Endothelial cell of umbilical vein (primary cell): ENCODE data around the gene HECTD4. TPM values are rescaled to one million over a fixed set of nuclear protein-coding genes. Genes with fewer than 3 reads are reported as not detected.

ENCODE experiments used
- BruUV-seq: library from RNA; stranded (reverse); fragments of 400-500 nt; replicated peaks from 2 replicates; lab custom pipeline; 2021; lab: Mats Ljungman, UMichigan
- CTCF ChIA-PET: fragments of 300-600, 350-600 bp; sonication (Branson Sonifier 250); formaldehyde crosslinking; loops from one replicate; lab custom pipeline; 2021; ENCODE audit warnings: antibody characterized with exemption, inconsistent platforms; lab: Charles Lee
- POLR2A ChIA-PET: fragments of 300-600, 350-600 bp; sonication (Branson Sonifier 250); formaldehyde crosslinking; loops from one replicate; lab custom pipeline; 2021; ENCODE audit warnings: antibody characterized with exemption, inconsistent platforms; lab: Charles Lee
- DNase-seq: peaks from one replicate; pipeline ENCODE4 v3.0.0-alpha.2; 2011; ENCODE audit warnings: low read depth, low spot score
- FAIRE-seq: peaks from 2 replicates; lab custom pipeline; 2011; peaks lifted over from hg19 to GRCh38; lab: Jason Lieb, UNC
- H2AFZ ChIP-seq: 2 replicates; pipeline ENCODE4 v1.6.0; 2012; ENCODE audit warnings: low read depth, low read length, control low read depth, inconsistent platforms
- H3K27ac ChIP-seq: 2 replicates; pipeline ENCODE4 v1.5.1; 2011; ENCODE audit warnings: low read depth, mild to moderate bottlenecking, control low read depth, low read length, moderate library complexity; ENCODE audit not compliant: insufficient read depth
- H3K27me3 ChIP-seq, 2 experiments: 2 replicates each; pipeline versions ENCODE4 v1.6.0 to v1.6.1; 2011; ENCODE audit warnings: low read length in 2 of 2, mixed read lengths in 1 of 2; ENCODE audit not compliant: control insufficient read depth in 2 of 2, insufficient read depth in 2 of 2
- H3K36me3 ChIP-seq, 2 experiments: 2 replicates in 1 of 2; 3 replicates in 1 of 2; pipeline ENCODE4 v1.5.1; 2011; ENCODE audit warnings: low read length in 2 of 2, mild to moderate bottlenecking in 1 of 2, moderate library complexity in 1 of 2; ENCODE audit not compliant: control insufficient read depth in 2 of 2, insufficient read depth in 2 of 2; ENCODE audit errors: extremely low read depth in 1 of 2
- H3K4me1 ChIP-seq: 3 replicates; pipeline ENCODE4 v1.5.1; 2011; ENCODE audit warnings: mild to moderate bottlenecking, low read length; ENCODE audit not compliant: control insufficient read depth, insufficient read depth; ENCODE audit errors: extremely low read depth
- H3K4me2 ChIP-seq: 2 replicates; pipeline ENCODE4 v1.6.1; 2011; ENCODE audit warnings: low read length, control low read depth, mixed read lengths; ENCODE audit not compliant: insufficient read depth
- H3K4me3 ChIP-seq, 3 experiments: fragments of 200-600 bp in 1 of 3; sonication (generic), shearing (Covaris generic) in 1 of 3; replicated peaks in 1 of 3; 2 replicates each; pipeline ENCODE4 v1.5.1; 2011 to 2016; ENCODE audit warnings: control low read depth in 3 of 3, low read length in 3 of 3, mild to moderate bottlenecking in 2 of 3, inconsistent platforms in 1 of 3, low read depth in 1 of 3, moderate library complexity in 1 of 3; ENCODE audit not compliant: insufficient read depth in 1 of 3
- H3K79me2 ChIP-seq: 2 replicates; pipeline ENCODE4 v1.6.0; 2012; ENCODE audit warnings: low read length, inconsistent platforms; ENCODE audit not compliant: control insufficient read depth, insufficient read depth
- H3K9ac ChIP-seq: replicated peaks from 2 replicates; pipeline ENCODE3; 2011; ENCODE audit warnings: low read length, control low read depth; ENCODE audit not compliant: insufficient read depth; ENCODE audit errors: extremely low read depth
- H3K9me1 ChIP-seq: replicated peaks from 3 replicates; pipeline ENCODE4 v1.6.0; 2011; ENCODE audit warnings: mild to moderate bottlenecking, low read length; ENCODE audit not compliant: control insufficient read depth, insufficient read depth; ENCODE audit errors: extremely low read depth
- H3K9me3 ChIP-seq: replicated peaks from 2 replicates; pipeline ENCODE4 v1.5.1; 2012; ENCODE audit warnings: low read length, inconsistent platforms; ENCODE audit not compliant: control insufficient read depth, insufficient read depth
- H4K20me1 ChIP-seq: replicated peaks from 2 replicates; pipeline ENCODE3; 2011; ENCODE audit warnings: mild to moderate bottlenecking, low read length; ENCODE audit not compliant: control insufficient read depth, insufficient read depth; ENCODE audit errors: extremely low read depth
- EZH2 ChIP-seq: IDR thresholded peaks from 2 replicates; pipeline ENCODE4 v1.6.1; 2012; ENCODE audit warnings: borderline replicate concordance, low read depth, mild to moderate bottlenecking, moderate library complexity, low read length, inconsistent platforms; ENCODE audit not compliant: severe bottlenecking
- FOS ChIP-seq: IDR thresholded peaks from 2 replicates; pipeline ENCODE4 v1.6.1; 2011; ENCODE audit warnings: mild to moderate bottlenecking, low read length, moderate library complexity, borderline replicate concordance; ENCODE audit not compliant: insufficient read depth
- GATA2 ChIP-seq: IDR thresholded peaks from 2 replicates; pipeline ENCODE4 v1.7.0; 2011; ENCODE audit warnings: low read depth, mild to moderate bottlenecking, moderate library complexity, mixed read lengths, low read length; ENCODE audit not compliant: insufficient read length, insufficient read depth
- JUN ChIP-seq: IDR thresholded peaks from 2 replicates; pipeline ENCODE4 v1.6.1; 2011; ENCODE audit warnings: borderline replicate concordance, low read depth; ENCODE audit not compliant: insufficient read length, insufficient read depth
- MYC ChIP-seq: IDR thresholded peaks from one replicate; pipeline ENCODE4 v1.6.1; 2011; ENCODE audit warnings: mild to moderate bottlenecking, low read depth, low read length
- POLR2AphosphoS5 ChIP-seq: IDR thresholded peaks from 2 replicates; pipeline ENCODE4 v1.6.1; 2012; ENCODE audit warnings: low read depth, mild to moderate bottlenecking, control low read depth, low read length, moderate library complexity; ENCODE audit not compliant: insufficient read depth
- dilution Hi-C: fragments of 300-500 bp; cut with MboI; formaldehyde crosslinking; loops from one replicate; pipeline ENCODE4 v1.15.0; 2019; ENCODE audit warnings: low sequenced_read_pairs; ENCODE audit not compliant: extremely low pct_ligation_motif_present
- intact Hi-C: fragments of 100-400 bp; cut with micrococcal nuclease; formaldehyde crosslinking; loops from one replicate; pipeline ENCODE4 v1.10.0; 2022
- polyA plus RNA-seq, 4 experiments: library from polyadenylated mRNA; depleted of rRNA in 3 of 4; stranded (reverse) in 3 of 4; unstranded in 1 of 4; fragments of >200 nt; gene quantifications; 2 replicates each; pipeline versions ENCODE4 v1.2.1 to v1.2.3, GENCODE V29; 2011 to 2012; ENCODE audit warnings: missing spikeins in 1 of 4
- total RNA-seq: library from RNA; stranded (reverse); gene quantifications from 2 replicates; pipeline ENCODE4 v1.2.3, GENCODE V29; 2021
- TF ChIP-seq, protein P1 (sequence below): IDR thresholded peaks from 2 replicates; pipeline ENCODE4 v1.6.1; 2011; ENCODE audit not compliant: insufficient read depth, insufficient read length

Gene HECTD4
- total and polyA plus RNA-seq, 2 donors (not counting 3 experiments of a cell fraction or from before 2014, with no cell fraction given): 9.7 to 47.7 TPM

DNA sequence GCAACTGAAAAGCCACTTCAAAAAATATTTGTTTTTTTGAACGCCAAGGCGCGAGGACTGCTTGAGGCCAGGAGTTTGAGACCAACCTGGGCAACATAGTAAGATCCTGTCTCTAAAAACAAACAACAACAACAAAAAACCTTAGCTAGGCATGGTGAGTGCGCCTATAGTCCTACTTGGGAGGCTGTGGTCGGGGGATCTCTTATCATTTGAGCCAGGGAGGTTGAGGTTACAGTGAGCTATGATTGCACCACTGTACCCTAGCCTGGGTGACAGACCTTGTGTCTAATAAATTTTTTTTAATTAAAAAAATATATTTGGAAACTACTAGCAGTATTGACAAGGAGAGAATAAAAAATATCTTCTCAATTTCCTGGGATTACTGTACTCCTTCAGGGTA, 143.8 kb downstream of the HECTD4 start:
- Histone ChIP-seq H3K79me2 (no peaks in the 10 kb centered on the region), H4K20me1 (no peaks in the 10 kb centered on the region), H2AFZ (no peak overlapping the region), H3K4me1 (no peaks in the 10 kb centered on the region), H3K4me3 (no peak overlapping the region), H3K9me3 (no peaks in the 10 kb centered on the region), H3K9ac (no peak overlapping the region), H3K27ac (no peak overlapping the region), H3K4me2 (no peak overlapping the region), H3K27me3 (no peaks in the 10 kb centered on the region), H3K9me1 (no peaks in the 10 kb centered on the region), H3K36me3 (peaks cover 3 to 28% of the 10 kb centered on the region in 2 experiments)
- ChIA-PET POLR2A (no interaction called here), CTCF (interaction anchor here (1.4 kb wide), 1 partner anchor 149 kb away, joined by 5 read pairs; no protein-coding TSS in a partner anchor)
- dilution Hi-C loops: no loop called here
- no TSS peak for BruUV-seq
- intact Hi-C loops: no loop called here
- FAIRE-seq (no peak), DNase-seq (no peak)
- TF ChIP-seq, protein P1, sequence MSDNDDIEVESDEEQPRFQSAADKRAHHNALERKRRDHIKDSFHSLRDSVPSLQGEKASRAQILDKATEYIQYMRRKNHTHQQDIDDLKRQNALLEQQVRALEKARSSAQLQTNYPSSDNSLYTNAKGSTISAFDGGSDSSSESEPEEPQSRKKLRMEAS: no peak

DNA sequence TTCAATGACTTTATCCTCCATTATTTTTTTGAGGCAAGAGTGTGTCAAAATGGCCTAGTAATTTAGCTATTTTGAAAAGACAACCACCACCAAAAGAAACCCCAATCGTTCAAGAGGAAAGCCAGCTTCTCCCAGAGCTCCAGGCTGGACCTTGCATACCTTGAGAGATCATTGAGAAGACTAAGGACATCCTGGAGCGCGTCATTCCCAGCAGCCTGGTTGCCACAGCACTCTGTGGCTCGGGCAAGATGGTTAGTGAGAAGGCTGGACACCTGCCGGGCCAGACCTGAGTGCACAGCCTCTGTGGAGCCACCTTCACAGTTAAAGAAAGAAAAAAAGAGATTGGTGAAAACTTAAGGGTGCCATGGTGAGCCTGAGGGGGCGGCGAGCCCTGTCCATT, 145.4 kb downstream of the HECTD4 start:
- Histone ChIP-seq H3K27ac (no peak overlapping the region), H3K4me2 (no peak overlapping the region), H3K4me1 (no peaks in the 10 kb centered on the region), H2AFZ (no peak overlapping the region), H3K27me3 (no peaks in the 10 kb centered on the region), H3K9me3 (no peaks in the 10 kb centered on the region), H3K9ac (no peak overlapping the region), H3K79me2 (no peaks in the 10 kb centered on the region), H3K4me3 (no peak overlapping the region), H3K9me1 (no peaks in the 10 kb centered on the region), H3K36me3 (peaks cover 3 to 25% of the 10 kb centered on the region in 2 experiments), H4K20me1 (no peaks in the 10 kb centered on the region)
- intact Hi-C loops: no loop called here
- FAIRE-seq (no peak), DNase-seq (no peak)
- CTCF ChIA-PET: interaction anchor here (1.1 to 2.1 kb wide), 3 partner anchors 29 to 150 kb away, joined by 3 to 12 read pairs (median 4); no protein-coding TSS in a partner anchor
- no peak for TF ChIP-seq GATA2
- TF ChIP-seq POLR2AphosphoS5: no peak
- TF ChIP-seq FOS: no peak
- TF ChIP-seq MYC: no peak
- TF ChIP-seq EZH2: no peak
- no peak for TF ChIP-seq JUN
- POLR2A ChIA-PET: no interaction called here
- dilution Hi-C loops: no loop called here
- no TSS peak for BruUV-seq
